Stomach (tissue), 9 donors: Measurements from ENCODE around the gene P2RY4. TPM values are rescaled to one million over a fixed set of nuclear protein-coding genes. Genes with fewer than 3 reads are reported as not detected.

Experiments
- DNase-seq, 2 donors: peaks; one replicate each; pipeline versions ENCODE4 v3.0.0 to v3.0.0-alpha.2; 2013 to 2019
- H3K27ac ChIP-seq, 5 donors: fragments of 200-600 bp in 4 of 5; sonication (generic) in 4 of 5; one replicate each; pipeline ENCODE4 v1.5.1; 2013 to 2019; ENCODE audit warnings: mild to moderate bottlenecking in 1 of 5, moderate library complexity in 1 of 5
- H3K27me3 ChIP-seq, 3 donors: fragments of 200-600 bp; sonication (generic); one replicate each; pipeline ENCODE4 v1.5.1; 2017 to 2019; ENCODE audit warnings: mixed run types in 1 of 3
- H3K36me3 ChIP-seq, 4 donors: fragments of 200-600 bp; sonication (generic); 1 replicate in 3 of 4; 2 replicates in 1 of 4; pipeline ENCODE4 v1.5.1; 2016 to 2019
- H3K4me1 ChIP-seq, 4 donors: fragments of 200-600 bp; sonication (generic); one replicate each; pipeline ENCODE4 v1.5.1; 2016 to 2019
- H3K4me3 ChIP-seq, 4 donors: fragments of 200-600 bp; sonication (generic) in 3 of 4; one replicate each; pipeline ENCODE4 v1.5.1; 2016 to 2019; ENCODE audit warnings: mild to moderate bottlenecking in 1 of 4
- H3K9me3 ChIP-seq, 4 donors: fragments of 200-600 bp; sonication (generic); one replicate each; pipeline ENCODE4 v1.5.1; 2016 to 2019
- EP300 ChIP-seq: sonication (generic); formaldehyde crosslinking; IDR thresholded peaks from one replicate; pipeline ENCODE4 v1.6.1; 2017; ENCODE audit warnings: antibody characterized with exemption
- POLR2A ChIP-seq, 4 donors: fragments of 450-650 bp; IDR thresholded peaks; one replicate each; pipeline ENCODE4 v1.6.1; 2016; ENCODE audit warnings: antibody characterized with exemption in 4 of 4, control low read depth in 2 of 4, mild to moderate bottlenecking in 1 of 4, moderate library complexity in 1 of 4
- POLR2AphosphoS5 ChIP-seq, 3 donors: sonication (generic); formaldehyde crosslinking; IDR thresholded peaks; one replicate each; pipeline ENCODE4 v1.6.1; 2016; ENCODE audit warnings: antibody characterized with exemption in 3 of 3
- WGBS, 5 donors: extraction: QIAGEN DNeasy Blood & Tissue Kit in 3 of 5; methylation state at CpG; one replicate each; pipeline versions ENCODE4 v1.1.5 to v1.1.7; 2013 to 2018; 5-methylcytosine and 5-hydroxymethylcytosine counted together
- intact Hi-C: fragments of 100-400 bp; cut with DNase I; formaldehyde crosslinking; loops from one replicate; pipeline ENCODE4 v1.15.1; 2023; ENCODE audit warnings: low total_unique reads
- polyA plus RNA-seq, 3 donors: library from polyadenylated mRNA; stranded (reverse); fragments of 200-250 nt; gene quantifications; one replicate each; pipeline ENCODE4 v1.2.3, GENCODE V29; 2013
- total RNA-seq, 5 donors: library from RNA; depleted of rRNA; stranded (reverse); fragments of >200 nt; gene quantifications; one replicate each; pipeline versions ENCODE4 v1.1.0 to v1.2.3, GENCODE V29; 2014 to 2016
- TF ChIP-seq, protein P1 (sequence below), 7 experiments: fragments of 450-650 bp in 4 of 7; fragments of 200-600 bp in 3 of 7; sonication (generic) in 3 of 7; IDR thresholded peaks; one replicate each; pipeline ENCODE4 v1.5.1; 2016 to 2019; ENCODE audit warnings: antibody characterized with exemption in 7 of 7, control low read depth in 2 of 7, mild to moderate bottlenecking in 1 of 7
- donor health status: healthy with polysubstance abuse.
- donor health status: Bipolar disorder and iron deficiency.
- donor health status: healthy.

The P2RY4 gene
- total and polyA plus RNA-seq, 8 donors: 0.73 to 0.89 TPM; not detected in 6

DNA sequence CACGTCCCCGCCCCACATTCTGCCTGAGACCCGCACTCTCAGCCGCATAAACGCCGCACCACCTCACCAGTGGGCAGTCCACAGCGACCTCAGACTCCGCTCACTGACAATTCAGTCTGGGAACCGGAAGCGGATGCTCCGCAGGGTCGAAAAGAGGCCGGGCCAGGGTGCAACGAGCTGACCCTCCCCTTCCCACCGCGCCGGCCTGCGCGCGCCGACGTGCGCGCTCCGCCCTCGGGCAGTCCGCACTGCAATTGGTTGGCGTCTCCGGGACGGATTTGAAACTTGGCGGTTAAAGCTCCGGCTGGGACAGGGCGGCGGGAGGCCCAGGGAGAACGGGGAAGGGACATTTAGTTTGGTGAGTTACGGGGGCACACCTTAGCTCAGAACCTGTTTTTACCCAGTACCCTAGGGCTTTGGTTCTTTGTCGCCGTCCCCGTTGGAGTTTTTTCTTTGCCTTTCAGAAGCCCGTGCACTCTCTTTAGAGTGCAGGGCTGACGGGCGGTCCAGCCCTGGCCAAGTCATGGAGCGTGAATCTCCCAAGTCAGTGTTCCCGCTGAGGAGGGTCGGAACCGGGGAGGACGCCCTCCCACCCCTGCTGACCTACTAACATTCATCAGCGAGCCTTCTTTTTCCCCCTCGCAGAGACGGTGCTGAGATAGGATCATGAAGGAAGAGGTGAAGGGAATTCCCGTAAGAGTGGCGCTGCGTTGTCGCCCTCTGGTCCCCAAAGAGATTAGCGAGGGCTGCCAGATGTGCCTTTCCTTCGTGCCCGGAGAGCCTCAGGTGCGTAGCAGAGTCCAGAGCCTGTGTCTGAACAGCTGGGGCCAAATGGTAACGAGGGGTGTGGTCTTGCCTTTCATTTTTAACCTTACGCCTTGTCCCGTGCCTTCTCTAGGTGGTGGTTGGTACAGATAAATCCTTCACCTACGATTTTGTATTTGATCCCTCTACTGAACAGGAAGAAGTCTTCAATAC, 30.1 kb upstream of the P2RY4 start, which contains the start of the genes KIF4A and PDZD11:
TSS of gene KIF4A (plus strand) at position 312 of the 978 bp plus-strand sequence. CDS start at position 667, 355 bp downstream.
TSS of gene PDZD11 (minus strand) at position 135 of the 978 bp plus-strand sequence. CDS start 586 bp downstream, outside the sequence.
- H3K36me3 ChIP-seq: peaks cover 0 to 30% (median 26%) of the 10 kb centered on the region in 4 donors
- H3K4me1 ChIP-seq: peaks cover 0 to 12% (median 9%) of the 10 kb centered on the region in 4 donors
- H3K9me3 ChIP-seq: peaks cover 0 to 6% (median 0%) of the 10 kb centered on the region in 4 donors
- intact Hi-C loops: no loop called here
- H3K4me3 ChIP-seq: peak within 1 kb of the TSS; percentile 48 to 60 (median 56)
- H3K27me3 ChIP-seq: no peaks in the 10 kb centered on the region
- DNase-seq: peak; percentile 77 to 96
- TF ChIP-seq POLR2AphosphoS5 (IDR thresholded peaks at IDR 0.05) (peak in 1 of 3 donors; percentile 51), POLR2A (IDR thresholded peaks at IDR 0.05) (no peak)
- 0 to 44% (median 9%) methylated on average over 9 to 62 of the region's 62 CpGs for WGBS, 5 donors
- H3K27ac ChIP-seq: peak within 1 kb of the TSS; percentile 67 to 81 (median 69)

DNA sequence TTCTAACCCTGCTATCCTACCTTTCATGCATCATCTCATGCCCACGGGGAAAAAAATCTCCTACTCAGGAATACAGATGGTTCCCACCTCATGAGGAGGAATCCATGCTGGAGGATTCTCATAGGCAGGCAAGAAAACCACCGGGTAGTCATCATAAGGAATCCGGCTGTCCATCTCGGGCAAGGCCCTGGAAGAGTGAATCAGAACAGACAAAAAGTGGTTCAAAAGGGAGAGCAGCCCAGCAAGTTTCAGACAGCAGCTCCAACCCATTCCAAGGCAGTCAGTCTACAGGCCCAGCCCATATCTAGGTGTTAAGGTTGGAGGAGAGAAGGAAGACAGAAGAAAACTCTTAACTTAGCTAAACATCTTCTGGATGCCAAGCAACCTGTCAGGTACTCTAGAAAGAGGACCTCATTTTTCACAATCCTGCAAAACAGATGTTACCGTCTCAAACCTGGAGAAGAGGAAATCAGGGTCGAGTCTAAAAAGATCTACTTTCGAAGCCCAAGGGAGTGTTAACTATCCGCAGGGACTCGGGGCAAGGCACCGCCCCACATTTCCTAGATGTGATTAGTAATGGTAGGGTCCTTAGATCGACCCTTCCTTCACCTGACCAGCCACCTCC, 29.3 kb upstream of the P2RY4 start:
- H3K4me1 ChIP-seq: peaks cover 0 to 12% (median 9%) of the 10 kb centered on the region in 4 donors
- peak overlapping the region; percentile 48 to 60 (median 56) for H3K4me3 ChIP-seq
- intact Hi-C loops: no loop called here
- H3K36me3 ChIP-seq: peaks cover 0 to 36% (median 28%) of the 10 kb centered on the region in 4 donors
- TF ChIP-seq POLR2A (IDR thresholded peaks at IDR 0.05): no peak
- TF ChIP-seq, protein P1, sequence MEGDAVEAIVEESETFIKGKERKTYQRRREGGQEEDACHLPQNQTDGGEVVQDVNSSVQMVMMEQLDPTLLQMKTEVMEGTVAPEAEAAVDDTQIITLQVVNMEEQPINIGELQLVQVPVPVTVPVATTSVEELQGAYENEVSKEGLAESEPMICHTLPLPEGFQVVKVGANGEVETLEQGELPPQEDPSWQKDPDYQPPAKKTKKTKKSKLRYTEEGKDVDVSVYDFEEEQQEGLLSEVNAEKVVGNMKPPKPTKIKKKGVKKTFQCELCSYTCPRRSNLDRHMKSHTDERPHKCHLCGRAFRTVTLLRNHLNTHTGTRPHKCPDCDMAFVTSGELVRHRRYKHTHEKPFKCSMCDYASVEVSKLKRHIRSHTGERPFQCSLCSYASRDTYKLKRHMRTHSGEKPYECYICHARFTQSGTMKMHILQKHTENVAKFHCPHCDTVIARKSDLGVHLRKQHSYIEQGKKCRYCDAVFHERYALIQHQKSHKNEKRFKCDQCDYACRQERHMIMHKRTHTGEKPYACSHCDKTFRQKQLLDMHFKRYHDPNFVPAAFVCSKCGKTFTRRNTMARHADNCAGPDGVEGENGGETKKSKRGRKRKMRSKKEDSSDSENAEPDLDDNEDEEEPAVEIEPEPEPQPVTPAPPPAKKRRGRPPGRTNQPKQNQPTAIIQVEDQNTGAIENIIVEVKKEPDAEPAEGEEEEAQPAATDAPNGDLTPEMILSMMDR (IDR thresholded peaks at IDR 0.05): no peak
- no peak for TF ChIP-seq EP300
- TF ChIP-seq POLR2AphosphoS5 (IDR thresholded peaks at IDR 0.05): no peak
- H3K27ac ChIP-seq: peak overlapping the region; percentile 67 to 81 (median 69)
- DNase-seq: no peak
- WGBS, 5 donors: 25 to 55% (median 29%) methylated on average over 7 to 11 of the region's 11 CpGs
- no peaks in the 10 kb centered on the region for H3K27me3 ChIP-seq
- peaks cover 0 to 6% (median 0%) of the 10 kb centered on the region in 4 donors for H3K9me3 ChIP-seq

DNA sequence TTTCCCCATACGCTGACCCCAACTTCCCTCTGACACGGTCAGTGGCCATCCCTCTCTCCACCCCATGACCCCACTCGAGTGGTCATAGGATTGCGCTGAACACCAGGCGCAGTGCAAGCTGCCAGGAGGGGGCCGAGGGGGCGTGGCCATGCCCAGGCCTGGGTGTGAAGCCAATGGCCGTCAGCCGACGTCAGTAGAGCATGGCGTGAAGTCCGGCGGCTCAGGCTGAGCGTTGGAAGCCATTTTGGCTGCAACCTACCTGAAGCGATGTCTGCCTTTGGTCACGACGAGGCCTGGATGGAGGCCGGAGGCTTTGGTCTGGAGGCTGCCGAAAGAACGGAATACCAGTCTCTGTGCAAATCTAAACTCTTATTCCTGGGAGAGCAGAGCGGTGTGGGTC, 21.9 kb upstream of the P2RY4 start, which contains the start of gene RAB41:
TSS of gene RAB41 (plus strand) at position 222 of the 400 bp plus-strand sequence. CDS start at position 268, 46 bp downstream.
- 90 to 99% (median 94%) methylated on average over 16 to 21 of the region's 21 CpGs for WGBS, 5 donors
- Histone ChIP-seq H3K27ac (no peak within 1 kb of the TSS), H3K27me3 (no peaks in the 10 kb centered on the region), H3K4me1 (no peaks in the 10 kb centered on the region), H3K9me3 (no peaks in the 10 kb centered on the region), H3K36me3 (peaks cover 0 to 35% (median 22%) of the 10 kb centered on the region in 4 donors), H3K4me3 (no peak within 1 kb of the TSS)
- DNase-seq: no peak
- TF ChIP-seq POLR2AphosphoS5 (IDR thresholded peaks at IDR 0.05) (no peak), POLR2A (IDR thresholded peaks at IDR 0.05) (no peak), EP300 (no peak)
- TF ChIP-seq, protein P1 (IDR thresholded peaks at IDR 0.05): no peak
- intact Hi-C loops: no loop called here

DNA sequence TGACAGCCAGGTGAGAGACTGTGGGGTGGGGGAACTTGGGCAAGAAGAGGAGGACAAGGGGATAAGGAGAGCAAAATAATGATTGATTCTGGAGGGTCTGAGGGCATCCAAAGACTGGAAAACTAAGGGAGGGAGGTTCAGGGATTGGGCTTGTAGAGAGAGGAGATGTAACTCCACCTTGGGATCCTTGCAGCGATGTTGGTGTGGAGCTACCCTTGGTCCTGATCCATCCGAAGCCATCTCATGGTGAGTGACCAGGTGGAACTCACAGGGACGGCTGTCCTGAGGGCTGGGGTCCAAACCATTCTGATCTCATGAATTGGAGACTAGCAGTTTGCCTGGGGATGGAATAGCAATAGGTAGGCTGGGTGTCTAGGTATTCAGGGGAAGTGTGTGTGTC, 20.6 kb upstream of the P2RY4 start:
- TF ChIP-seq POLR2AphosphoS5 (IDR thresholded peaks at IDR 0.05): no peak
- TF ChIP-seq EP300: no peak
- TF ChIP-seq POLR2A (IDR thresholded peaks at IDR 0.05): no peak
- TF ChIP-seq, protein P1 (IDR thresholded peaks at IDR 0.05): no peak
- no peak for DNase-seq
- Histone ChIP-seq H3K4me3 (no peak overlapping the region), H3K27ac (no peak overlapping the region), H3K4me1 (no peaks in the 10 kb centered on the region), H3K27me3 (no peaks in the 10 kb centered on the region), H3K9me3 (no peaks in the 10 kb centered on the region), H3K36me3 (peaks cover 0 to 21% (median 8%) of the 10 kb centered on the region in 4 donors)
- WGBS, 5 donors: 50 to 94% (median 80%) methylated on average over 1 to 3 of the region's 3 CpGs
- intact Hi-C loops: no loop called here
